ENCODE results near the gene SPRR2B. TPM values are rescaled to one million over a fixed set of nuclear protein-coding genes. Genes with fewer than 3 reads are reported as not detected.
"Not testable (repeated sequence)": the region's sequence is repeated elsewhere in the genome, so short reads cannot be mapped to it uniquely, and the experiment has no call there.

SPRR2B gene
- total RNA-seq, 1 experiment from 2014 or later, result not detected

GRCh38 chr1:153113416-153113815 is 42.0 kb upstream of the SPRR2B start, which contains the start of gene SPRR2F:
TSS of gene SPRR2F (minus strand) at chr1:153113516. CDS start at chr1:153112733, 783 bp downstream.
- intact Hi-C loops (cut with micrococcal nuclease; ENCODE audit: unreplicated experiment), result no loop called here
- Histone ChIP-seq H3K9me3 (ENCODE audit: insufficient read depth, low read depth) (no peaks in the 10 kb centered on the region), H3K9me2 (ENCODE audit: insufficient read depth) (no peaks in the 10 kb centered on the region), H3K79me2 (ENCODE audit: low read depth) (no peaks in the 10 kb centered on the region), H3K4me3 (no peak within 1 kb of the TSS), H3K27ac (no peak within 1 kb of the TSS), H3K4me2 (no peak within 1 kb of the TSS), H3K27me3 (ENCODE audit: insufficient read depth, low read depth) (no peaks in the 10 kb centered on the region), H3F3A (ENCODE audit: insufficient read depth, low read depth) (no peaks in the 10 kb centered on the region), H2AFZ (no peak within 1 kb of the TSS), H3K4me1 (replicated peaks; ENCODE audit: insufficient read depth) (no peaks in the 10 kb centered on the region), H4K20me1 (ENCODE audit: insufficient read depth) (no peaks in the 10 kb centered on the region), H3K36me3 (ENCODE audit: low read depth) (no peaks in the 10 kb centered on the region)
- no peak for DNase-seq
- TF ChIP-seq EZH2 (IDR thresholded peaks at IDR 0.05; ENCODE audit: low read depth) (no peak), CTCF (conservative IDR thresholded peaks at IDR 0.05) (no peak)
- ChIA-PET POLR2A (ENCODE audit: unreplicated experiment) (no interaction called here), CTCF (no interaction called here)
- BruUV-seq (replicated peaks), result no TSS peak

DNA sequence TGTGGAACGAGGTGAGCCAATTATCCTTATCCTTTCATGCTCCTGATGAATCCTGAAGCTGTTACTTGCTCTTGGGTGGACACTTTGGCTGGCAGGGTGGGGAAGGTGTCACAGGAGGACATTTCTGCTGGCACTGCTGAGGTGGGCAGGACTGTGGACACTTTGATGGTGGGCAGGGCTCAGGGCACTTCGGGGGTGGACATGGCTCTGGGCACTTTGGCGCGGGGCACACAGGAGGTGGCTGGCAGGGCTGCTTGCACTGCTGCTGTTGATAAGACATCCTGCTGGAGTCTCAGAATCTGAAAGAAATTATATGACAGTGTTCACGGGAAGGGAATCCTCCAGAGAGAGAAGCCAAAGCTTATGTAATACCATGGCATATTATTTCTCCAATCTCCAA is 41.0 kb upstream of the SPRR2B start:
- H3F3A ChIP-seq (ENCODE audit: insufficient read depth, low read depth); POLR2A ChIA-PET (ENCODE audit: unreplicated experiment); H3K79me2 ChIP-seq (ENCODE audit: low read depth); H3K4me1 ChIP-seq (replicated peaks; ENCODE audit: insufficient read depth); H2AFZ ChIP-seq; CTCF ChIA-PET; H3K27ac ChIP-seq; H3K36me3 ChIP-seq (ENCODE audit: low read depth); H3K4me2 ChIP-seq; H3K4me3 ChIP-seq; H3K27me3 ChIP-seq (ENCODE audit: insufficient read depth, low read depth); BruUV-seq (replicated peaks); H3K9me2 ChIP-seq (ENCODE audit: insufficient read depth); H4K20me1 ChIP-seq (ENCODE audit: insufficient read depth); H3K9me3 ChIP-seq (ENCODE audit: insufficient read depth, low read depth); intact Hi-C loops (cut with micrococcal nuclease; ENCODE audit: unreplicated experiment); DNase-seq: not testable (repeated sequence)

GRCh38 chr1:153100245-153100644 is 28.8 kb upstream of the SPRR2B start:
- Histone ChIP-seq H3K27ac (peak overlapping the region; percentile 71), H3K79me2 (ENCODE audit: low read depth) (no peaks in the 10 kb centered on the region), H3K36me3 (ENCODE audit: low read depth) (no peaks in the 10 kb centered on the region), H3K27me3 (ENCODE audit: insufficient read depth, low read depth) (no peaks in the 10 kb centered on the region), H4K20me1 (ENCODE audit: insufficient read depth) (no peaks in the 10 kb centered on the region), H3K4me2 (no peak overlapping the region), H2AFZ (no peak overlapping the region), H3K9me2 (ENCODE audit: insufficient read depth) (no peaks in the 10 kb centered on the region), H3F3A (ENCODE audit: insufficient read depth, low read depth) (peaks cover 12% of the 10 kb centered on the region), H3K9me3 (ENCODE audit: insufficient read depth, low read depth) (peaks cover 4% of the 10 kb centered on the region), H3K4me3 (no peak overlapping the region), H3K4me1 (replicated peaks; ENCODE audit: insufficient read depth) (peaks cover 7% of the 10 kb centered on the region; the same call in 1 of the 2 replicates)
- intact Hi-C loops (cut with micrococcal nuclease; ENCODE audit: unreplicated experiment), result no loop called here
- peak; percentile 40 to 76 for DNase-seq
- no TSS peak for BruUV-seq (replicated peaks)
- TF ChIP-seq EZH2 (IDR thresholded peaks at IDR 0.05; ENCODE audit: low read depth) (no peak), CTCF (conservative IDR thresholded peaks at IDR 0.05) (no peak)
- ChIA-PET POLR2A (ENCODE audit: unreplicated experiment) (no interaction called here), CTCF (no interaction called here)

DNA sequence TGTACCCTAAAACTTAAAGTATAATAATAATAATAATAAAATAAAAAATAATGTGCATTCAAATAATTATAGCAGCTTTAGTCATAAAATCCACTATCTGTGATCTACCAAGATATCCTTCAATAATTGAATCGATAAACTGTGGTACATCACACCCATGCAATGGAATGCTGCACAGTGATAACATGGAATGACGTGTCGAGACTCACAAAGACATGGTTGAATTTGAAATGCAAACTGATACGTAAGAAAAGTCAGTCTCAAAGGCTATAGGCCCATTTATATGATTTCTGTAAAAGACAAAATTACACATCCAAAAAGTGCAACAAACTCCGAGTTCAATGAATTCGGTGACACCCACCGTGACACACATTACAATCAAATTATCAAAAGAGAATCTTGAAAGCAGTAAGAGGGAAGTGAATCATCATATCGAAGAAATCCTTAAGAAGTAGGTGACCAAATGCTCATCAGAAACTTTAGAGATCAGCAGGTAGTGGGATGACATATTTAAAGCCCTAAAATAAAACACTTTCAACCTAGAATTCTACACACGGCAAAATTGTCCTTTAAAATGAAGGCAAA is 28.1 kb upstream of the SPRR2B start:
- no peak overlapping the region for H2AFZ ChIP-seq
- peaks cover 12% of the 10 kb centered on the region for H3F3A ChIP-seq (ENCODE audit: insufficient read depth, low read depth)
- peaks cover 7% of the 10 kb centered on the region; the same call in 1 of the 2 replicates for H3K4me1 ChIP-seq (replicated peaks; ENCODE audit: insufficient read depth)
- TF ChIP-seq EZH2 (IDR thresholded peaks at IDR 0.05; ENCODE audit: low read depth) (no peak), CTCF (conservative IDR thresholded peaks at IDR 0.05) (no peak)
- no peak overlapping the region for H3K4me3 ChIP-seq
- H4K20me1 ChIP-seq (ENCODE audit: insufficient read depth), result no peaks in the 10 kb centered on the region
- ChIA-PET POLR2A (ENCODE audit: unreplicated experiment) (no interaction called here), CTCF (no interaction called here)
- H3K9me3 ChIP-seq (ENCODE audit: insufficient read depth, low read depth), result peaks cover 4% of the 10 kb centered on the region
- peak overlapping the region; percentile 71 for H3K27ac ChIP-seq
- H3K9me2 ChIP-seq (ENCODE audit: insufficient read depth), result no peaks in the 10 kb centered on the region
- no peak overlapping the region for H3K4me2 ChIP-seq
- no peaks in the 10 kb centered on the region for H3K79me2 ChIP-seq (ENCODE audit: low read depth)
- no peaks in the 10 kb centered on the region for H3K27me3 ChIP-seq (ENCODE audit: insufficient read depth, low read depth)
- DNase-seq, result no peak
- intact Hi-C loops (cut with micrococcal nuclease; ENCODE audit: unreplicated experiment), result no loop called here
- H3K36me3 ChIP-seq (ENCODE audit: low read depth), result no peaks in the 10 kb centered on the region
- BruUV-seq (replicated peaks), result no TSS peak

All from PC-9 (cell line).